SK-N-MC (cell line): Measurements from ENCODE around the gene JUND.

Source experiments
- EZH2 ChIP-seq: fragments of 200-600 bp; sonication (generic); IDR thresholded peaks from one replicate; pipeline ENCODE4 v1.6.1; 2017; ENCODE audit warnings: antibody characterized with exemption
- POLR2AphosphoS5 ChIP-seq: IDR thresholded peaks from 2 replicates; pipeline ENCODE4 v1.6.1; 2012; ENCODE audit warnings: mild to moderate bottlenecking, low read depth, low read length, borderline replicate concordance

DNA sequence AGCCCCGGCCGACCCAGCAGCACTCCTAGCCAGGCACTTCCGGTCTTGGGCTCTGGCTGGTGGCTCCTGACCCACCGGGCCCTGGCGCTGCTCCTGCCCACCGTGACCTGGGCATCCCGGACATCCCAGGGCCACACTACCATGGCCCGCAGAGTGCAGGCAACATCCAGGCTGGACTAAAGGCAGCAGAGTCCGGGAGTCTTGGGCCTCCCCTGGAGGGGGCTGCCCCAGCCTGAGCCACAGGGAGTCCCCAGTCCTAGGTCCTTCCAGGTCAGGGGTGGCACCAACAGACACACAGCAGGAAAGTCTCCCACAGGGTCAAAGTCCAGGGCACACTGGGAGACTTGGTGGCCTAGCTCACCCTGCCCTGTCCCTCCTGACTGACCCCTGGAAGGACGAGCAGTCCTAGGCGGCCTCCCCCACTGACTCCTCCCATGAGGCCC is 30.7 kb upstream of the JUND start:
- TF ChIP-seq EZH2 (no peak), POLR2AphosphoS5 (no peak)
